NCI-H82 treated with DMSO at 0.1 percent for 48 hours (cell line): Measurements from ENCODE around the gene MUC20.
"Not testable (repeated sequence)": the region's sequence is repeated elsewhere in the genome, so short reads cannot be mapped to it uniquely, and the experiment has no call there.

Experiments
- DNase-seq: peaks from one replicate; lab custom pipeline; 2025; ENCODE audit not compliant: unreplicated experiment; lab: John Stamatoyannopoulos, UW

The MUC20 gene, protein sequence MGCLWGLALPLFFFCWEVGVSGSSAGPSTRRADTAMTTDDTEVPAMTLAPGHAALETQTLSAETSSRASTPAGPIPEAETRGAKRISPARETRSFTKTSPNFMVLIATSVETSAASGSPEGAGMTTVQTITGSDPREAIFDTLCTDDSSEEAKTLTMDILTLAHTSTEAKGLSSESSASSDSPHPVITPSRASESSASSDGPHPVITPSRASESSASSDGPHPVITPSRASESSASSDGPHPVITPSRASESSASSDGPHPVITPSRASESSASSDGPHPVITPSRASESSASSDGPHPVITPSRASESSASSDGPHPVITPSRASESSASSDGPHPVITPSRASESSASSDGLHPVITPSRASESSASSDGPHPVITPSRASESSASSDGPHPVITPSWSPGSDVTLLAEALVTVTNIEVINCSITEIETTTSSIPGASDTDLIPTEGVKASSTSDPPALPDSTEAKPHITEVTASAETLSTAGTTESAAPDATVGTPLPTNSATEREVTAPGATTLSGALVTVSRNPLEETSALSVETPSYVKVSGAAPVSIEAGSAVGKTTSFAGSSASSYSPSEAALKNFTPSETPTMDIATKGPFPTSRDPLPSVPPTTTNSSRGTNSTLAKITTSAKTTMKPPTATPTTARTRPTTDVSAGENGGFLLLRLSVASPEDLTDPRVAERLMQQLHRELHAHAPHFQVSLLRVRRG

GRCh38 chr3:195720831-195721506 is at the start of gene MUC20:
Gene MUC20 (plus strand): TSS chr3:195720978. CDS start chr3:195721008, 30 bp downstream.
- DNase-seq = not testable (repeated sequence)

DNA sequence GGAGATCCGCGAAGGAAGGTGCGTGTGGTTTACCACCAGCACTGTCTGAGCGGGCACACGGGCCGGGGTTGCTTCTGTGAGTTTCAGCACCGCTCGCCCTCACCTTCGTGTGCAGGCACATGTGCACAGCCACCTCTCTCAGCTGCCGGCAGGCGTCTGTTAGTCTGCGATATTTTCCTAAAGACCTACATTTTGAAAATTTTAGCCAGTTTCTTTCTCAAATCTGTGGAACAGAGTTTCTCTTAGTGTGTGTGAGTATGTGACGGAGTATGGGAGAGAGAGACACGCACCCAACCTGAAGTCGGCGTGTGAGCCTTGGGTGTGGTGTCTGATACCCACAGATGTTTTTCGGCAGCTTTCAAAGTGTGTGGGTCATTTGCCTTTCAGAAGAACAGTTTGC is 49.5 kb upstream of the MUC20 start:
- DNase-seq = not testable (repeated sequence)

- not testable (repeated sequence) for DNase-seq
These were observed 47.1 kb upstream of the MUC20 start for GRCh38 chr3:195673711-195674110.

- not testable (repeated sequence) for DNase-seq
These were observed 42.3 kb upstream of the MUC20 start for GRCh38 chr3:195678391-195679015.

DNA sequence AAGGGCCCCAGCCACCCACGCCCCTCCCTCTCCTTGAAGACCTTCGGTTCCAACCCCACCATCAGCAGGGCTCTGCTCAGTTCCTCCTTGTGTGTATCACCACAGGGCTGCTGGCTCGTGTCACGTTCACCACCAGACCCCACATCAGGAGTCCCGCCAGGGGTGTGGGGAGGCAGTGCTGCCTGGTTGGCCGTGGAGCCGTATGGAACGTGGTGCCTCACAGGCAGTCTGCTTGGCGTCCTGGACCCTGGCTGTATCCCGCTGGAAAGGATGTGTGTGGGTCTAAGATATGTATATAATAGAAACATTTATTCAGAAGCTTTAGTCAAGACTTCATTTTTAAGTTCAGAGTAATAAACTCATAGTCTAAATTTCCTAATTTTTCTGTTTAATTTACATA is 40.1 kb upstream of the MUC20 start:
- DNase-seq = not testable (repeated sequence)

DNA sequence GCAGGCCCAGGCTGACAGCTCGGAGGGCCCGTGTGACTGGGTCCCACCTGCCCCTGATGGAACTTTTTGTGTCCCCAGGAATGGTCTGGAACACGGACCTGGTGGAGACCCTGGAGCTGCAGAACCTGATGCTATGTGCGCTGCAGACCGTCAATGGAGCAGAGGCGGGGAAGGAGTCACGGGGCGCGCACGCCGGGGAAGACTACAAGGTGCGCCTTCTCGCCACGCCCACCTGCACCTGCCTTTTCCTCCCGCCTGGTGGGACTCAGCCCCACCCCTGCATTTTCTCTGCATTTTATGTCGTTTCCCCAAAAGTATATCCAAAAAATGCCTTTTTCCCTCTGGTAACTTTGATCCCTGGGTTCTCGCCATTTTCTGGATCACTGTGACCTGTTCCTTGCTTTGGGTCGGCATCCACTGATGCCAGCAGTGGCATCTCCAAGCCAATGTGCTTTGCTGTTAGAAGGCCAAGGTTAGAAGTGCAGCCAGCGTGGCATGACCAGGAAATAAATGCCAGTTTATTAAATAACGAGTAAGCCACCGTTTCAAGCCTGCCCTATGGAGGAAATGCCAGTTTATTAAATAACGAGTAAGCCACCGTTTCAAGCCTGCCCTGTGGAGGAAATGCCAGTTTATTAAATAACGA is 39.2 kb upstream of the MUC20 start:
- DNase-seq = not testable (repeated sequence)

DNA sequence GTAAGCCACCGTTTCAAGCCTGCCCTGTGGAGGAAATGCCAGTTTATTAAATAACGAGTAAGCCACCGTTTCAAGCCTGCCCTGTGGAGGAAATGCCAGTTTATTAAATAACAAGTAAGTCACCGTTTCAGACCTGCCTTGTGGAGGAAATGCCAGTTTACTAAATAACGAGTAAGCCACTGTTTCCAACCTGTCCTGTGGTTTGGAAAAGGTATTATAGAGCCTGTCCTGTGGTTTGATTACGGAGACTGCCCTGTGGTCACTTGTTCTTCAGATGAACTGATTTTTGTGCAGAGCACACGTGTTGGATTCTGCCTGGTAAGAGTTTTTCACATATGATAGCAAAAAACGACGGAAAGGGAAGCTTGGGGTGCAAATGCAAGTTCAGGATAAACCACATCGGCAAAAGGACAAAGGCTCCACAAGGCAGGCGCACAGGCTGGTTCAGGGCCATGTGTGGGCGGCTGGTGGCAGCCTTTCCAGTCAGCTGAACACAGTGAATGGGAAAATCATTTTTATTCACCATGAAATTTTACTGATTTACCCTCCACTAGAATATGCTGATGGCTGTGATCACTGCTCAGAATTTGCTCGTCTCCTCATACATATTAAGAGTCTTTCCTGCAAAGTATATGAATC is 38.6 kb upstream of the MUC20 start:
- not testable (repeated sequence) for DNase-seq

DNA sequence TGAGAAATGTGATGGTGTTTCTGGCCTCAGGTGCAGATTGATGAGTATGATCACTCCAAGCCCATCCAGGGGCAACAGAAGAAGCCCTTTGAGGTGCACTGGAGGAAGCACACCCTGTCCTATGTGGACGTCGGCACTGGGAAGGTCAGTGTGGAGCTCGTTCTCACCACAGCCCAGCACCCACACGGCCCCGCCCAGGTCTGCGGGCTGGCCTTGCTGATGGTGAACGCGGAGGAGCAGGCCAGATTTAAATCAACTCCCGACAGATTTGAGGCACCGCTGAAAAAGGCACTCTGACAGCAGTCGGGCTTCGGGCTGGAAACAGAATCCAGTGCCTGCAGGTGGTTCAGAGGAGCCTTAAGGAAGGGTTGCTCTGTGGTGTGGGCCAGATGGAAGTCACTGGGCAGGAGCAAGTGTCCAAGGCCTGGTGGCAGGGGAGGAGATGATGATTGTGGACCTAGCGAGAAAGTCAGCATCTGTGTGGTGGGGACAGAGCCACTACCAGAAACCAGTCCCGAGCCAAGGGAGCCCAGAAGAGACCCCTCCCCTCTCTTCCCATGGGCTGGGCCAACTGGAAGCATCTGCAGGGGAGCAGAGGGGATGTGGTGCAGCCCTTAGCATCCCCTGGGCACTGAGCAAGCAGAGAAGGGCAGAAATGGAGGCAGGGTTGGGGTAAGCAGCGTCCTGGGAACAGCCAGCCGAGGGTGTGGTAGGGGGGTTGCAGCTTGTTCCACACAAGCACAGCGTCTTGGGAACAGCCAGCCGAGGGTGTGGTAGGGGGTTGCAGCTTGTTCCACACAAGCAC is 36.9 kb upstream of the MUC20 start:
- DNase-seq = not testable (repeated sequence)

DNA sequence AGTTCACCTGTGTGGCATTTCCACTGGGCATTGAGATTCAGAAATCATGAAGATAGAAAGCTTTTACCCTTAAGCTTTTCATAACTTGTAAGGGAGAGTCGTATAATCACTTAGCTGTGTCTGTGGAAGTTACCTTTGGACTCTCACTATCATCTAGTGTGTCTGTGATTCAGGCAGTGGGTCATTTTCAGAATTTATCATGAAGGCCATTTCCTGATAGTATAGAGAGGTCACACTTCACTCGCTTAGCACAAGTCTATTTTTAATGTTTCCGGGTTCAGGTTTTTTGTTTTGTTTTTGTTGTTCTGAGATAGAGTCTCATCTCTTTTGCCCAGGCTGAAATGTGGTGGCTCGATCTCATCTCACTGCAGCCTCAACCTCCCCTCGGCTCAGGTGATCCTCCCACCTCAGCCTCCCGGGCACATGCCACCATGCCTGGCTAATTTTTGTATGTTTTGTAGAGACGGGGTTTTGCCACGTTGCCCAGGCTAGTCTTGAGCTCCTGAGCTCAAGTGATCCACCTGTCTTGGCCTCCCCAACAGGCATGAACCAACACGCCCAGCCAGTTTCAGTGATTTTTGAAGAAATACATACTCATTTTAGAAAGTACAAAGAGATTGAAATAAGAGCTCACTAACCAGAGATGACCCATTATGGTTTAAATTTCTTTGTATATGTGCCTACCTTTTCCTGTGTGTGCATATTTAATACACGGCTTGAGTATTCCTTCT is 36.1 kb upstream of the MUC20 start:
- DNase-seq = not testable (repeated sequence)

DNA sequence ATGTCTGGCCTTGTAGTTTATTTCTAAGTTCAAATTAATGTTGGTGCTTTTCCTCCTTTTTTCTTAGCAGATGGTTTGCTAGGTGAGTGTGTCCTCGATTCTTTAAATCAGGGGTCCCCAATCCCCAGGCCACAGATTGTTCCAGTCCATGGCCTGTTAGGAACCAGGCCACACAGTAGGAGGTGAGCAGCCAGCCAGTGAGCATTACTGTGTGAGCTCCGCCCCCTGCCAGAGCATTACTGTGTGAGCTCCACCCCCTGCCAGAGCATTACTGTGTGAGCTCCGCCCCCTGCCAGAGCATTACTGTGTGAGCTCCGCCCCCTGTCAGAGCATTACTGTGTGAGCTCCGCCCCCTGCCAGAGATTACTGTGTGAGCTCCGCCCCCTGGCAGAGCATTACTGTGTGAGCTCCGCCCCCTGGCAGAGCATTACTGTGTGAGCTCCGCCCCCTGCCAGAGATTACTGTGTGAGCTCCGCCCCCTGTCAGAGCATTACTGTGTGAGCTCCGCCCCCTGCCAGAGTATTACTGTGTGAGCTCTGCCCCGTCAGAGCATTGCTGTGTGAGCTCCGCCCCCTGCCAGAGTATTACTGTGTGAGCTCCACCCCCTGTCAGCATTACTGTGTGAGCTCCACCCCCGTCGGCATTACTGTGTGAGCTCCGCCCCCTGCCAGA is 34.1 kb upstream of the MUC20 start:
- not testable (repeated sequence) for DNase-seq

GRCh38 chr3:195687209-195687760 is 33.5 kb upstream of the MUC20 start:
- not testable (repeated sequence) for DNase-seq

- DNase-seq = not testable (repeated sequence)
These were observed 32.2 kb upstream of the MUC20 start for GRCh38 chr3:195688471-195689183.

DNA sequence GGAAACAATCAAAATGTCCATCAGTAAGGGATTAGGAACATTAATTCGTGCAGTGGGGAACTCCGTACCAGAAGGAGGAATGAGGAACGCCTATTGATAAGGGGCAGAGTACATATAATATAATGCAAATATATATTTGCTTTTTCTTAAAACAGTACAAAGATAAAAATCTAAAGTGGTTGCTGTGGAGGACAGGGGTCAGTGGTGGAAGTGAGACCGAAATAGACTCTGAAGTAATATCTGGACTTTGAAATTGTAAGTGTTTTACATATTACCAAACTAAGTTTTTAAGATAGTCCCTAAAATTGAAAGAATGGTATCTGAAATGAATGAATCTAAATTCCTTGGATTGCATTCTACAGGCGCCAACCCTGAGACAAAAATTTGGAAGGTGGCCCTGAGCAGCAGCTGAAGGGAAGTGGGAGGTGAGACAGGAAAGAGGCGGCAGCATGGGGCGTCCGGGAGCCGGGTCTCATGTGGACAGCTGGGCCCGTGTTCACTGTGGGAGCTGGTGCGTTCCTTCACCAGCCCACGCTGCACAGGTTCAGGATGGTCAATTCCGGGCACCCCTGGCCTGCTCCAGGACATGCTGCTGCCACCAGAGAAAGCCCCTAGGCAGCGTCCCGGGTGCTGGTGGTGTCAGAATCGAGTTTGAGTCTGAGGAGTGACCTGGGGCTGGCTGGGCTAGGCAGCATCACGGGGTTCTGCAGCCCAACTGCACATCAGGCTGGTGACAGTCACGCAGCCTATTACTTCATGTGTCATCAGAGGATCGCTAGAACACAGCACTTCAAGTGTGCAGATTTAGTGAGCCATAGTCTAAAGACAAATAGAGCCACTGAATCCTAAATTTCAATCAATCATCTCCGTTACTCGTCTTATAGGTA is 31.4 kb upstream of the MUC20 start:
- DNase-seq = not testable (repeated sequence)

DNA sequence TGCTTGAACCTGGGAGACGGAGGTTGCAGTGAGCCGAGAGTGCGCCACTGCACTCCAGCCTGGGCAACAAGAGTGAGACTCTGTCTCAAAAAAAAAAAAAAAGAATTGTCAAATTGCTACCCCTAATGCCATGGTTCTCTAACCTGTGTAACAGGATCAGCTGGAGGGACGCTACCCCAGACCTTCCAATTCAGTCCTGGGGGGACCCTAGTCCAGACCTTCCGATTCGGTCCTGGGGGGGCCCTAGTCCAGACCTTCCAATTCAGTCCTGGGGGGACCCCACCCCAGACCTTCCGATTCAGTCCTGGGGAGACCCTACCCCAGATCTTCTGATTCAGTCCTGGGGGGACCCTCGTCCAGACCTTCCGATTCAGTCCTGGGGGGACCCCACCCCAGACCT is 29.8 kb upstream of the MUC20 start:
- DNase-seq = no peak

DNA sequence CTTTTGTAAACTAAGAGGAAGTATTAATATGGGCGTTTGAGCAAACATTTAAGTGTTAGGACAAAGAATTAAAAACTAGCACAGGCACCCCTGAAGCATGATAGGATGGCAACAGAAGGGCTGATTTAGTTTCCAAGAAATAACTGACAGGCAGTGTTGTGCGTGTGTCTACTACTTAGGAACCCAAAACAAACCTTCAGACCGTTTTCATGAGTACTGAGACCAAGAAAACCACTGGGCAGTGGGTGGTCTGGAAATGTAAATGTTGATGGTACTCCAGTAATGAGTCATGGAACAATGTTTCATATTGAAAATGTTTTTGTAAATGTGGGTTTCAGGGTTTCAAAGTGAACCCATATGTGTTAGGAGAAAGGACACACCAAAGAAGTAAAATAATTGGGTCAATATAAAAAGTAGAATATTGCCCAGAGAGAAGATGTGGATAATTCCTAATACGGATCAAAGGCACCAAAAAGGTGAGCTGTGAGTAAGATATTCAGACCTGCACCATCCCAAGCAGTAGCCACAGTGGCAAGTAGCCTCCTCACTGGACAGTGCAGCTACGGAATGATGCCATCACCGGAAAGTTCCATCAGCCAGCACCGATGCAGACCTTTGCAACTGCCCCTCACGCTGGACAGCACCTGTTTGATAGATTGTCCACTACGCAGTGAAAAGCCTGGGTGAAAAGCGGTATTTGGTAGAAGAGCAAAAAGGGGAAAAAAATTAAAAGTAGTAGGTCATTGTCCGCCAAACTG is 29.0 kb upstream of the MUC20 start:
- DNase-seq = not testable (repeated sequence)

DNA sequence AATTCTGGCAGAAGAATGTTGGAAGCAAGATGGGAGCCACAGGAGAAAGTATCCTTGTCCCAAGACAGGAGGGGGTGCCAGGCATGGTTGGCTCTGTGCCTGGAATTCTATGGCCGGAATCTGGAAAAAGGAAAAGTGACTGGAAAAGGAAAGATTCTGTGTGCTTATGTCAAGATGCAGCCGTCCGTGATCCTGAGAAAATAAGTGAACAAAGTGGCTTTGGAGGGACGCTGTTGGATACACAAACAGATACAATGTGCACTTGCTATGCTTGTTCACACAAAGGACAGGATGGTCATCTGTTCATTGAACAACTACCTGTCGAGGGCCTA is 28.5 kb upstream of the MUC20 start:
- DNase-seq = no peak
